SK-N-MC (cell line): ENCODE results near the gene COPS9.

Source experiments
- EZH2 ChIP-seq: fragments of 200-600 bp; sonication (generic); IDR thresholded peaks from one replicate; pipeline ENCODE4 v1.6.1; 2017; ENCODE audit warnings: antibody characterized with exemption
- POLR2AphosphoS5 ChIP-seq: IDR thresholded peaks from 2 replicates; pipeline ENCODE4 v1.6.1; 2012; ENCODE audit warnings: mild to moderate bottlenecking, low read depth, low read length, borderline replicate concordance

DNA sequence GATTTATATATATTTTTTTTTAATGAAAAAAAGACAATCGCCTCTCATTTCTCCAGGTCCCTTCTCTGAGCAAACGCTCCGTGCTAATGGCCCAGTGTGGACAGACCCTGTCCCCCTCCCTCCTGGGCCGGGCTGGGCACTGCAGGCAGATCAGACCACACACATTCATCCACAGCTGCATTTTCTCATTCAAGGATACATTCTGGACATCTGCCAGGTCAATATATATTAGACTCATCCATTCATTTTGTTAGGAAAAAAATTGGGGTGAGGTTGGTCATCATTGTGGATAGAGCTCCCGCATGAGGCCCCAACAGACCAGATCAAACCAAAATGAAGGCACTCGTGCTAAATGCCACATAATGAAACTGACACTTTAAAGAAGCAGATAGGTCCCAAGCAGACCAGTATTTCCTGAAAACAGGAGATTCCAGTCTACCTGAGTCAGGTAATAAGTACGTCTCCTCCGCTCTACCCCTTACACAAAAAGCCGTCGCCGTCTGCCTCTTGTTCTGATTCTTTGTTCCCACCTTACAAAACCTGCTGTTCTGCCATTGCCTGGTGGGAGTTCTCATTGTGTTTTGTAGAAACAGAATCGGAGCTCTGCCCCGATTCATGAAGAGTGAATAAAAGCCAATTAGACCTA lies 19.8 kb upstream of the COPS9 start:
- TF ChIP-seq EZH2 (no peak), POLR2AphosphoS5 (no peak)
